ENCODE results near the gene KCNQ1.

DNA sequence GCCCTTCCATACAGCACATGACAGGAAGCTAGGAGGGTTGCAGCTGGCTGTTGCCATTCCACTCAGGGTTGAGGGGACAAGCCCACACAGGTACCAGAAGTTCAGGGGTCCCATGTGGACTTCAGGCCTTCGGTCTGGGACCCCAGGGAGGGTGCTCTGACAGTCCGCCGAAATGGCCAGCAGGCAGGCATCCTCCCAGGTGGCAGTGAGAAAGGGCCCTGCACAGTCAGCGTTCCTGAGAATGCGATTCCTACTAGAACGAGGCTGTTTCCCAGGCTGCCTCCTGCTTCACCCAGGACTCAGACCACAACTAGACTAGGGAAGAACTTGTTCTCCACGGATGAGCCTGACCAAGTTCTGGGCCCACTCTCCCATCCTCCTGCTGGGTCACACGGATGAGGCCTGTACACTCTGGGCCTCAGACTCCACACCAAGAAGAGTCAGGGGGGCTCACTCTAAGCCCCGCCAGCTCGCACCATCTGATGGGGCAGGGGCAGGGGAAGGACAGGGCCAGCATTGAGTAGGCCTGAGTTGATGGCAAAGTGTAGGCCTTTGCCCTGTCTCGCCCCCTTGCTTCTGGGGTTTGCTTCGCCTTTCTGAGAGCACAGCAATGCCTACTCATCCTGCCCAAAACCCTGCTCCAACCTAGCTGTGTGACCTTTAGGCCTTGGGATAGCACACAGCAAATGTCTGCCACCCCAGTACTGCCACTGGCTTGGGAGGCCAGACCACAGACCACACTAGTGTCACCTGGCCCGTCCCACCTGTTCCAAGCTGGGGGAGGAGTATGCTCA is 241.0 kb downstream of the KCNQ1 start:
- TF ChIP-seq, protein P1, sequence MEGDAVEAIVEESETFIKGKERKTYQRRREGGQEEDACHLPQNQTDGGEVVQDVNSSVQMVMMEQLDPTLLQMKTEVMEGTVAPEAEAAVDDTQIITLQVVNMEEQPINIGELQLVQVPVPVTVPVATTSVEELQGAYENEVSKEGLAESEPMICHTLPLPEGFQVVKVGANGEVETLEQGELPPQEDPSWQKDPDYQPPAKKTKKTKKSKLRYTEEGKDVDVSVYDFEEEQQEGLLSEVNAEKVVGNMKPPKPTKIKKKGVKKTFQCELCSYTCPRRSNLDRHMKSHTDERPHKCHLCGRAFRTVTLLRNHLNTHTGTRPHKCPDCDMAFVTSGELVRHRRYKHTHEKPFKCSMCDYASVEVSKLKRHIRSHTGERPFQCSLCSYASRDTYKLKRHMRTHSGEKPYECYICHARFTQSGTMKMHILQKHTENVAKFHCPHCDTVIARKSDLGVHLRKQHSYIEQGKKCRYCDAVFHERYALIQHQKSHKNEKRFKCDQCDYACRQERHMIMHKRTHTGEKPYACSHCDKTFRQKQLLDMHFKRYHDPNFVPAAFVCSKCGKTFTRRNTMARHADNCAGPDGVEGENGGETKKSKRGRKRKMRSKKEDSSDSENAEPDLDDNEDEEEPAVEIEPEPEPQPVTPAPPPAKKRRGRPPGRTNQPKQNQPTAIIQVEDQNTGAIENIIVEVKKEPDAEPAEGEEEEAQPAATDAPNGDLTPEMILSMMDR (IDR thresholded peaks at IDR 0.05) = no peak
- TF ChIP-seq POLR2A (IDR thresholded peaks at IDR 0.05) = no peak

Data from adrenal gland (tissue), 5 donors.